Smooth muscle cell of the coronary artery (primary cell): ENCODE measurements around the gene PM20D1. TPM values are rescaled to one million over a fixed set of nuclear protein-coding genes. Genes with fewer than 3 reads are reported as not detected.

ENCODE experiments used
- total RNA-seq: library from RNA; depleted of rRNA; stranded (reverse); fragments of >200 nt; gene quantifications from 2 replicates; pipeline ENCODE4 v1.2.3, GENCODE V29; 2014; ENCODE audit warnings: low replicate concordance

PM20D1 gene
- total RNA-seq: 0.15 TPM in 1 of 2 replicates, not detected in the other

GRCh38 chr1:205849619-205850355 is at the start of gene PM20D1:
TSS of gene PM20D1 (minus strand) at chr1:205850132. CDS start at chr1:205850072, 60 bp downstream.

GRCh38 chr1:205812878-205813754 is 36.8 kb downstream of the PM20D1 start, which contains the start of gene SLC41A1:
TSS of gene SLC41A1 (minus strand) at chr1:205813198. CDS start at chr1:205810441, 2,757 bp downstream.

Other genes with a start within 250 kb of the PM20D1 start
- gene ELK4, start 218.1 kb downstream of the PM20D1 start, total RNA-seq: 3.5 and 7.4 TPM in 2 replicates
- gene SLC45A3, start 169.6 kb downstream of the PM20D1 start, total RNA-seq: 0.82 and 5.9 TPM in 2 replicates
- 79.8 and 100 TPM in 2 replicates for gene NUCKS1, start 100.0 kb downstream of the PM20D1 start, total RNA-seq
- 19.2 and 30.4 TPM in 2 replicates for gene RAB29, start 74.7 kb downstream of the PM20D1 start, total RNA-seq
- 8.4 and 11.1 TPM in 2 replicates for gene SLC41A1, start 36.9 kb downstream of the PM20D1 start, total RNA-seq
- gene SLC26A9, start 93.3 kb upstream of the PM20D1 start, total RNA-seq: 0.08 TPM in 1 of 2 replicates, not detected in the other
- 4.7 and 13.6 TPM in 2 replicates for gene RAB7B, start 153.3 kb upstream of the PM20D1 start, total RNA-seq
- gene CTSE, start 173.8 kb upstream of the PM20D1 start, total RNA-seq: 0.15 TPM in 1 of 2 replicates, not detected in the other
- gene RHEX, start 203.0 kb upstream of the PM20D1 start, total RNA-seq: not detected in 2 replicates